HepG2 (cell line): ENCODE measurements around the gene ZBTB45. TPM values are rescaled to one million over a fixed set of nuclear protein-coding genes. Genes with fewer than 3 reads are reported as not detected.

ENCODE experiments used
- ATF6 ChIP-seq: sonication (generic); formaldehyde crosslinking; conservative IDR thresholded peaks from 2 replicates; pipeline ENCODE4 v1.4.0; 2020; ENCODE audit warnings: missing genetic modification reagents
- E2F1 ChIP-seq: sonication (generic); formaldehyde crosslinking; IDR thresholded peaks from 2 replicates; pipeline ENCODE4 v1.5.0; 2020; ENCODE audit warnings: missing genetic modification reagents
- EHMT2 ChIP-seq: fragments of 200-600 bp; sonication (generic); IDR thresholded peaks from 2 replicates; pipeline ENCODE4 v1.7.0; 2017; ENCODE audit warnings: antibody characterized with exemption, low read depth, low read length, borderline replicate concordance
- ELF1 ChIP-seq: sonication (generic); formaldehyde crosslinking; IDR thresholded peaks from 2 replicates; pipeline ENCODE4 v1.4.0; 2020; ENCODE audit warnings: missing genetic modification reagents
- ETV6 ChIP-seq: sonication (generic); formaldehyde crosslinking; conservative IDR thresholded peaks from 2 replicates; pipeline ENCODE4 v1.4.0; 2020; ENCODE audit warnings: missing genetic modification reagents
- FOXA3 ChIP-seq: IDR thresholded peaks from 2 replicates; pipeline ENCODE4 v1.6.1; 2016; ENCODE audit warnings: missing genetic modification reagents, missing compliant biosample characterization
- FOXK1 ChIP-seq: sonication (generic); formaldehyde crosslinking; IDR thresholded peaks from 2 replicates; pipeline ENCODE4 v1.4.0; 2020; ENCODE audit warnings: low read depth, missing genetic modification reagents, borderline replicate concordance
- HDAC2 ChIP-seq: sonication (generic); formaldehyde crosslinking; IDR thresholded peaks from 2 replicates; pipeline ENCODE4 v1.4.0; 2020; ENCODE audit warnings: missing genetic modification reagents
- HMGXB4 ChIP-seq, 2 experiments: sonication (generic) in 1 of 2; formaldehyde crosslinking in 1 of 2; IDR thresholded peaks; 2 replicates each; pipeline versions ENCODE4 v1.4.0 to v1.6.1; 2018 to 2020; ENCODE audit warnings: missing genetic modification reagents in 2 of 2, borderline replicate concordance in 1 of 2, low read depth in 1 of 2, mild to moderate bottlenecking in 1 of 2, missing biosample characterization in 1 of 2
- KAT8 ChIP-seq: IDR thresholded peaks from 2 replicates; pipeline ENCODE4 v1.6.1; 2016; ENCODE audit warnings: missing genetic modification reagents, missing compliant biosample characterization
- KLF6 ChIP-seq: IDR thresholded peaks from 2 replicates; pipeline ENCODE4 v1.8.0; 2016; ENCODE audit warnings: missing biosample characterization, missing genetic modification reagents
- MAX ChIP-seq: IDR thresholded peaks from 2 replicates; pipeline ENCODE4 v1.6.1; 2012; ENCODE audit warnings: inconsistent platforms
- MED13 ChIP-seq: sonication (generic); formaldehyde crosslinking; IDR thresholded peaks from 2 replicates; pipeline ENCODE4 v1.5.0; 2020; ENCODE audit warnings: missing genetic modification reagents
- MXI1 ChIP-seq: IDR thresholded peaks from 3 replicates; pipeline ENCODE4 v1.6.1; 2012; ENCODE audit warnings: low read depth, low read length, inconsistent platforms, borderline replicate concordance
- NAIF1 ChIP-seq: sonication (generic); formaldehyde crosslinking; IDR thresholded peaks from 2 replicates; pipeline ENCODE4 v1.5.0; 2020; ENCODE audit warnings: mild to moderate bottlenecking, missing genetic modification reagents, borderline replicate concordance
- PAWR ChIP-seq: sonication (generic); formaldehyde crosslinking; IDR thresholded peaks from 2 replicates; pipeline ENCODE4 v1.4.0; 2020; ENCODE audit warnings: missing genetic modification reagents, mild to moderate bottlenecking, borderline replicate concordance
- RBFOX2 ChIP-seq: fragments of 200-400 bp; formaldehyde crosslinking; IDR thresholded peaks from 2 replicates; pipeline ENCODE4 v1.6.1; 2017; ENCODE audit warnings: low read depth, mild to moderate bottlenecking, low read length
- STAG1 ChIP-seq: sonication (generic); formaldehyde crosslinking; IDR thresholded peaks from 2 replicates; pipeline ENCODE4 v1.4.0; 2020; ENCODE audit warnings: missing genetic modification reagents
- ZBTB37 ChIP-seq: sonication (generic); formaldehyde crosslinking; IDR thresholded peaks from 2 replicates; pipeline ENCODE4 v1.4.0; 2020; ENCODE audit warnings: mild to moderate bottlenecking, missing genetic modification reagents
- ZNF180 ChIP-seq: sonication (generic); formaldehyde crosslinking; IDR thresholded peaks from 2 replicates; pipeline ENCODE4 v1.4.0; 2020; ENCODE audit warnings: low read depth, missing genetic modification reagents, borderline replicate concordance
- ZNF331 ChIP-seq: sonication (generic); formaldehyde crosslinking; IDR thresholded peaks from 2 replicates; pipeline ENCODE4 v1.4.0; 2020; ENCODE audit warnings: missing genetic modification reagents
- ZNF563 ChIP-seq: sonication (generic); formaldehyde crosslinking; IDR thresholded peaks from 2 replicates; pipeline ENCODE4 v1.8.0; 2022; ENCODE audit warnings: mild to moderate bottlenecking, moderate library complexity, missing genetic modification reagents
- ZNF788 ChIP-seq: sonication (generic); formaldehyde crosslinking; IDR thresholded peaks from 2 replicates; pipeline ENCODE4 v1.5.0; 2020; ENCODE audit warnings: mild to moderate bottlenecking, missing genetic modification reagents, borderline replicate concordance
- ZSCAN9 ChIP-seq: IDR thresholded peaks from 2 replicates; pipeline ENCODE4 v1.6.1; 2016; ENCODE audit warnings: borderline replicate concordance
- polyA plus RNA-seq, 8 experiments: library from polyadenylated mRNA; depleted of rRNA in 3 of 8; stranded (reverse) in 7 of 8; unstranded in 1 of 8; fragments of >200 nt; fragmentation: Illumina TruSeq in 4 of 8; extraction: Trizol in 4 of 8; gene quantifications; 2 replicates each; pipeline versions ENCODE4 v1.2.1 to v1.2.3, GENCODE V29; 2011 to 2016; ENCODE audit warnings: low read depth in 4 of 8, missing spikeins in 1 of 8, mixed read lengths in 1 of 8; ENCODE audit not compliant: insufficient read depth in 1 of 8
- total RNA-seq, 5 experiments: library from RNA; depleted of rRNA; stranded (reverse); fragments of >200 nt; fragmentation: Illumina TruSeq; extraction: Trizol; gene quantifications; 2 replicates each; pipeline ENCODE4 v1.2.3, GENCODE V29; 2016; ENCODE audit warnings: low read depth in 1 of 5

ZBTB45 gene
- total and polyA plus RNA-seq, 2 of the 13 experiments (the other 11 are each of a cell fraction or from before 2014, with no cell fraction given): 3.0 to 3.7 TPM

- TF ChIP-seq HMGXB4 (CRISPR knock-in tag; IDR thresholded peaks at IDR 0.05; ENCODE audit: borderline replicate concordance in 1 of 2, low read depth in 1 of 2) (peak; percentile 21 to 31; a peak in 1 of 4 replicates), ETV6 (CRISPR knock-in tag) (no peak), FOXA3 (peak; percentile 54), ZNF563 (CRISPR knock-in tag) (no peak), EHMT2 (no peak), KAT8 (CRISPR knock-in tag) (peak; percentile 84), ATF6 (CRISPR knock-in tag) (no peak), FOXK1 (peak; percentile 86), ZNF180 (CRISPR knock-in tag) (no peak), KLF6 (no peak), RBFOX2 (peak; percentile 79), ELF1 (peak; percentile 98), MXI1 (peak; percentile 95), STAG1 (CRISPR knock-in tag) (peak; percentile 26; the same call in 1 of the 2 replicates), E2F1 (peak; percentile 55; the same call in 1 of the 2 replicates), ZBTB37 (CRISPR knock-in tag) (no peak), PAWR (CRISPR knock-in tag) (no peak), HDAC2 (no peak), ZNF331 (CRISPR knock-in tag) (no peak), MAX (peak; percentile 70), ZNF788 (CRISPR knock-in tag) (peak; percentile 61; the same call in 1 of the 2 replicates), ZSCAN9 (no peak), MED13 (CRISPR knock-in tag) (no peak), NAIF1 (CRISPR knock-in tag) (peak; percentile 40; the same call in 1 of the 2 replicates)
Measured at GRCh38 chr19:58466760-58467589, 52.6 kb downstream of the ZBTB45 start, which contains the start of gene ZNF324 (continued).
